ENCODE results near the gene CDH13. TPM values are rescaled to one million over a fixed set of nuclear protein-coding genes. Genes with fewer than 3 reads are reported as not detected.

Gene CDH13
- total and polyA plus RNA-seq, 2 of the 8 experiments (the other 6 are each of a cell fraction or from before 2014, with no cell fraction given): 2.3 to 2.4 TPM

DNA sequence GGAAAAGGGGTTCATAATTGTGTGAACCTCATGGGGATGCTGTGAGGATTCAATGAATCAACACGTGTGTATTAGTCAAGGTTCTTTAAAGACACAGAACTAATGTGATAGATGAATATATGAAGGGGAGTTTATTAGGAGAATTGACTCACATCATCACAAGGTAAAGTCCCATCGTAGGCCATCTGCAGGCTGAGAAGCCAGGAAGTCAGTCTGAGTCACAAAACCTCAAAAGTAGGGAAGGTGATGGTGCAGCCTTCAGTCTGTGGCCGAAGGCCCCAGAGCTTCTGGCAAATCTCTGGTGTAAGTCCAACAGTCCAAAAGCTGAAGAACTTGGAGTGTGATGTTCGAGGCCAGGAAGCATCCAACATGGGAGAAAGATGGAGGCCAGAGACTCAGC is 413.4 kb downstream of the CDH13 start:
- Histone ChIP-seq H3K79me2 (ENCODE audit: control insufficient read depth in 1 of 2, insufficient read depth in 2 of 2, low read length in 2 of 2) (no peaks in the 10 kb centered on the region), H3K23me2 (ENCODE audit: low read depth, low read length) (no peaks in the 10 kb centered on the region), H3K27ac (ENCODE audit: low read depth, low read length) (no peak overlapping the region), H3K4me1 (replicated peaks in 1 of 4; ENCODE audit: control insufficient read depth in 3 of 4, insufficient read depth in 4 of 4, low read length in 3 of 4) (no peaks in the 10 kb centered on the region), H2AK5ac (ENCODE audit: low read depth, low read length) (no peak overlapping the region), H3K4me3 (ENCODE audit: extremely low read depth in 1 of 4, insufficient read depth in 2 of 4, low read depth in 3 of 4, low read length in 4 of 4) (no peak overlapping the region), H2BK120ac (replicated peaks; ENCODE audit: low read depth, low read length) (no peak overlapping the region), H3K4me2 (ENCODE audit: insufficient read depth in 1 of 2, low read depth in 2 of 2, low read length in 2 of 2) (no peak overlapping the region), H2BK12ac (ENCODE audit: low read depth, low read length) (no peak overlapping the region), H2AFZ (ENCODE audit: low read length) (no peak overlapping the region), H4K5ac (ENCODE audit: insufficient read length, low read depth, low read length) (no peak overlapping the region), H3K14ac (ENCODE audit: insufficient read length) (no peak overlapping the region), H3K36me3 (ENCODE audit: control insufficient read depth in 2 of 4, insufficient read depth in 4 of 4, low read length in 3 of 4) (no peaks in the 10 kb centered on the region), H3K9me3 (ENCODE audit: insufficient read depth in 2 of 2, low read depth in 1 of 2, low read length in 1 of 2) (0 out of 4 replicates have a peak, but pooled peaks cover 0 to 3% of the 10 kb centered on the region in 2 experiments), H2BK20ac (ENCODE audit: low read length) (no peak overlapping the region), H3K27me3 (replicated peaks in 1 of 4; ENCODE audit: control insufficient read depth in 3 of 4, extremely low read depth in 1 of 4, insufficient read depth in 3 of 4, low read length in 3 of 4) (no peaks in the 10 kb centered on the region), H4K91ac (replicated peaks; ENCODE audit: insufficient read length, low read length) (no peak overlapping the region), H3K23ac (ENCODE audit: insufficient read length) (no peak overlapping the region), H2BK15ac (ENCODE audit: low read length) (no peak overlapping the region), H4K20me1 (replicated peaks in 1 of 2; ENCODE audit: control insufficient read depth in 1 of 2, insufficient read depth in 2 of 2, low read length in 2 of 2) (no peaks in the 10 kb centered on the region), H3K56ac (replicated peaks; ENCODE audit: insufficient read length, low read depth, low read length) (no peak overlapping the region), H3K18ac (ENCODE audit: extremely low read depth, low read length) (no peak overlapping the region), H4K8ac (ENCODE audit: extremely low read depth, insufficient read depth, low read length) (no peak overlapping the region), H3K9ac (replicated peaks in 1 of 4; ENCODE audit: extremely low read depth in 1 of 4, low read depth in 3 of 4, low read length in 3 of 4) (no peak overlapping the region), H3K79me1 (ENCODE audit: low read depth, low read length) (no peaks in the 10 kb centered on the region), H2BK5ac (ENCODE audit: low read depth, low read length) (no peak overlapping the region), H3K4ac (replicated peaks; ENCODE audit: insufficient read length, low read depth, low read length) (no peak overlapping the region)
- CTCF ChIA-PET (ENCODE audit: partially characterized antibody): no interaction called here
- no peak for DNase-seq (ENCODE audit: low read depth in 1 of 2, low spot score in 2 of 2)
- no peak for FAIRE-seq
- POLR2A ChIA-PET (ENCODE audit: partially characterized antibody): no interaction called here
- WGBS, 2 experiments (ENCODE audit: extremely low coverage in 1 of 2, insufficient coverage in 1 of 2, insufficient read length in 1 of 2, insufficient replicate concordance in 2 of 2, low coverage in 1 of 2, low lambda C conversion rate in 2 of 2, missing lambda C conversion rate in 1 of 2): 84% methylated on average over 4 of the region's 4 CpGs; no CpG with 5 or more reads in 1 of the 2 experiments
- TF ChIP-seq HDAC2 (IDR thresholded peaks at IDR 0.05; ENCODE audit: borderline replicate concordance in 1 of 2, low read depth in 2 of 2, low read length in 2 of 2): no peak
- TF ChIP-seq CREB1 (IDR thresholded peaks at IDR 0.05): no peak
- no peak for TF ChIP-seq JUN (IDR thresholded peaks at IDR 0.05; ENCODE audit: low read depth, low read length)
- no peak for TF ChIP-seq CBX8 (IDR thresholded peaks at IDR 0.05; ENCODE audit: borderline replicate concordance, low read depth, low read length)
- TF ChIP-seq BRCA1 (IDR thresholded peaks at IDR 0.05; ENCODE audit: low read depth, low read length): no peak
- no peak for TF ChIP-seq EZH2 (IDR thresholded peaks at IDR 0.05; ENCODE audit: low read depth, low read length, severe bottlenecking)
- no peak for TF ChIP-seq SIX5 (IDR thresholded peaks at IDR 0.05; ENCODE audit: low read depth, low read length)
- TF ChIP-seq RAD21 (IDR thresholded peaks at IDR 0.05 in 1 of 2, conservative IDR thresholded peaks at IDR 0.05 in 1 of 2; ENCODE audit: low read depth in 2 of 2, low read length in 2 of 2): no peak
- no peak for TF ChIP-seq TEAD4 (IDR thresholded peaks at IDR 0.05; ENCODE audit: low read depth, low read length)
- no peak for TF ChIP-seq SAP30 (IDR thresholded peaks at IDR 0.05; ENCODE audit: insufficient read depth, insufficient replicate concordance, low read length)
- no peak for TF ChIP-seq NANOG (IDR thresholded peaks at IDR 0.05; ENCODE audit: insufficient read depth, low read depth, low read length, poor library complexity, severe bottlenecking)
- no peak for TF ChIP-seq KDM1A (IDR thresholded peaks at IDR 0.05; ENCODE audit: borderline replicate concordance, low read length)
- TF ChIP-seq ASH2L (IDR thresholded peaks at IDR 0.05; ENCODE audit: low read length): no peak
- TF ChIP-seq KDM4A (IDR thresholded peaks at IDR 0.05; ENCODE audit: low read depth, low read length, severe bottlenecking): no peak
- TF ChIP-seq BACH1 (IDR thresholded peaks at IDR 0.05; ENCODE audit: low read length): no peak
